Measurements from ENCODE around the gene FBLN5.
A peak's percentile ranks its signal among the peaks of the same experiment; 100 is the strongest.

Gene FBLN5

DNA sequence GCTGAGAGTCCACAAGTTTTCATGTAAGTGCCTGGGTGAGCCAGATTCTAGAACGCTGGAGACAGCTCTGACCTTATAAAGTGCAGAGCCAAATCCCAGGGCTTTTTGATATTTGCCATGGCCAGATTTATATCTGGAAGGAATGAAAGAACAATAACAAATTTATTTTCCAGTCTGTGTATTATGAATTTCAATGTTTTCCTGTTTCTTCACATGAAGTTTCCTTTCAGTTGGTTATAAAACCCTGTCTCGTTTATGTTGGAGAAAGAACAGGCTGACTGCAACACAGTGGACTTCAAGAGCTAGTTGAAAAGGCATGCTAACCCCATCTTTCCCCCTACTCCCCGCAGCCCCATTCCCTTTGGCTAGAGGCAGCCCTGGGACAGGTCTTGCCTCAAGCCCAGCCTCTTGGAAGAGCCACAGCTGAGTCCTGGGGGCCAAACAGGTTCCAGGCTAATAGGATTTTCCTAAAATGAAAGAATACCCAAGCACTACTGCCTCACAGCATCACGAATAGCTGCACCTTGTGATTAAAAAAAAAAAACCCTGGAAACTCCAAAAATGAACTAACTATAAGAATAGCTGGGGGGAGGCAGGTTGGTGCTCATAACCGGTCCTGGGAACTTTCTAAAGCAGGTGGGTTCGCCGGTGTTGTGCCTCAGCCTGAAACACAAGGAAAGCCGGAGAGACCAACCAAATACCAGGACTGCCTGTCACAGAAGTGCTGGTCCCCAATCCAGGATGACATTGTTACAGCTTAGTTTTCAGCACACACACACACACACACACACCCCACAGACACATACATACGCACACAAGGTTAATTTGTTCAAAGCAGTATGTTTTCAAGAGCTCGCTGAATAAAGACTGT is 1.5 kb downstream of the FBLN5 start:
- DNase-seq, result no peak

DNA sequence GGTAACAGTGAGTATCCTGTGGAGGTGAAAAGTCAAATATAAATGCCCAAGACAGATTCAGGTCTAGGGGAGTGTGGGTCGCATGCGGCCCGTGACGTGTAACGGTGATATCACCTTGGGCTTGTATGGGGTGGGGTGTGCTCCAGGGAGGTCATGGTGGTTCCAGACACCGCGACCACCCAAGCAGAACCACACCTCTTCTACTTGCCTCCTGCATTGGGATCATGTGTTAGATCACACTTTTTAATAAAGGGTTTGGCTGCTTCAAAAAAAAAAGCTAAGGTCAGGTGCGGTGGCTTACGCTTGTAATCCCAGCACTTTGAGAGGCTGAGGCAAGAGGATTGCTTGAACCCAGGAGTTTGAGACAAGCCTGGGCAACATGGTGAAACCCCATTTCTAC is 4.5 kb downstream of the FBLN5 start:
- DNase-seq, result no peak

DNA sequence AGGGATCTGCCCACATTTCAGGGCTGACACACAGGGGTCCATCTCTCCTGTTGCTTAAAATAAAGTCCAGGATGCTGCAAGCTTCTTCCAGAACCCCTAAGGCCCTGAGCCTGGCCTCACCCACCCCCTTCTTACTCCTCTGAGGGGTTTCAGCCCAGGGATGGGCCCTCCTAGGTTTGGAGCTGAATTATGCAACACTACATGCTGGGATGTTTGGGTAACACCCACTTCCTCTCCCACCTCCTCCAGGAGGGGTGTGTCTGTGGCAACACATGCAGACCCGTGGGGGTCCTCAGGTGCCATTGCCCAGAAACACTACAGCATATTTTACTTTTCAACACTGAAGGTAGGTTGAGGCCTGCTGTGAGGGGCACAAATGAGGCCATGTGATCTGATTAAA is 5.4 kb downstream of the FBLN5 start:
- DNase-seq, result no peak

GRCh38 chr14:91940209-91940608 is 7.3 kb downstream of the FBLN5 start:
- no peak for DNase-seq

GRCh38 chr14:91935586-91935985 is 11.9 kb downstream of the FBLN5 start:
- no peak for DNase-seq

- DNase-seq, result no peak
Measured at GRCh38 chr14:91934554-91935285, 12.8 kb downstream of the FBLN5 start.

DNA sequence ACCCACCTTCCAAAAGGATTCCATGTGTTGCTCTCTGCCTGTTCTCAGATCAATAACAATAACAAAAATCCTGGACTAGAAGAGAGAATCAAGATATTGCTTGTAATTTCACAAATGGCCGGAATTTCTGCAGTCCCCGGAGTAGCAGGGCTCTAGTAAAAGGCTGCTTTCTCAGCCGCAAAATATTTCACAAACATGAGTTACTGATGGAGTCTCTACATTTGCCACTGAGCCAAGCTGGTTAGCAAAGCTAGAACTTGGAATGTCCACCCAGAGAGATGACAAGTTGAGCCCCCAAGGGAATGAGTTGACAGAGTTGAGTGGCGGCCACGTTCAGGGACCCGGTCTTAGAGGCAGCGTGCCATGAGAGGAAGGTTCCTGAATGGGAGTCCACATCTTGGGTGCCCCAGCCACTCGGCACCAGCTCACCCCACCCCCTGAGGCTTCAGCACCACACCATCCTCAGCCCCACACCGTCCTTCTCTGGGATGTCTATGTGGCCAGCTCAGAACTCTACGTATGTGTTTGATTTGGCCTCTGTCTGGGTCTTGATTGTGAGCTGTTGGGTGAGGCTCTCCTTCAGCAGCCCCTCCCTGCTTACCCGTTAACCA is 15.9 kb downstream of the FBLN5 start:
- no peak for DNase-seq

- DNase-seq, result no peak
Measured at GRCh38 chr14:91929700-91930099, 17.8 kb downstream of the FBLN5 start.

GRCh38 chr14:91927800-91928199 is 19.7 kb downstream of the FBLN5 start:
- no peak for DNase-seq

- DNase-seq, result no peak
Measured at GRCh38 chr14:91927191-91927590, 20.3 kb downstream of the FBLN5 start.

DNA sequence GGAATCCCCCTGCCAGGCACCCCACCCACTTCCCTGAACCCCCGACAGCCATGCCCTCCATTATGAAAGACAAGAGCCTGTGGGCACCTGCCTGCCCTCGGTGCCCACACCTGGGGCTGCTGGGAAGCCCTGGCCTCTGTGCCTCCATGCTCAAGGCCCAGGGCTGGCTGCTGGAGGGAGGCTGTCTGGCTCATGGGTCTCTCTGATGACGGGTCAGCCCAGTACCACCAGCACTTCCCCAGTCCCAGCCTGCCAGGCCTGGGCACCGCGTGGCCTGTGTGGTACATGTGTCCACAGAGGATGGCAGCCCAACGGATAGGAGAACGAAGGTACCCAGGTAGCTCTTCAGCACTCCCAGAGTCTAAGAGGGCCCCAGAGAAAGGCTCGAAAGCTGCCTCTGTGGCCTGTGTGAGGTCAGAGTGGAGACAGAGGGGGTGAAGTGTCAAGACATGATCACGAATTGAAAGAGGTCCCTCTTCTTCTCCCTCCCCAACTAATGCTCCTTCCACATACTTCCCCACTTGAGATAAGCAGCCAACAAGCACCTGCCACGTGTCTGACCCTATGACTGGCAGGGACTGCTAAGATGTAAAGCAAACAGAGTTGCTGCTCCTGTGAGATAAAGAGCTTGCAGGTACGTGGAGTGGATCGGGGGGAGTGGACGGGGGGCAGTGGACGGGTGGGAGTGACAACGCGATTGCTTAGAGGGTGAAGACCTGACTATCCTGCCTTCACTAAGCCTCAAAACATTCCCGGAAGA is 21.2 kb downstream of the FBLN5 start:
- no peak for DNase-seq

- DNase-seq, result no peak
Measured at GRCh38 chr14:91925727-91926121, 21.8 kb downstream of the FBLN5 start.

DNA sequence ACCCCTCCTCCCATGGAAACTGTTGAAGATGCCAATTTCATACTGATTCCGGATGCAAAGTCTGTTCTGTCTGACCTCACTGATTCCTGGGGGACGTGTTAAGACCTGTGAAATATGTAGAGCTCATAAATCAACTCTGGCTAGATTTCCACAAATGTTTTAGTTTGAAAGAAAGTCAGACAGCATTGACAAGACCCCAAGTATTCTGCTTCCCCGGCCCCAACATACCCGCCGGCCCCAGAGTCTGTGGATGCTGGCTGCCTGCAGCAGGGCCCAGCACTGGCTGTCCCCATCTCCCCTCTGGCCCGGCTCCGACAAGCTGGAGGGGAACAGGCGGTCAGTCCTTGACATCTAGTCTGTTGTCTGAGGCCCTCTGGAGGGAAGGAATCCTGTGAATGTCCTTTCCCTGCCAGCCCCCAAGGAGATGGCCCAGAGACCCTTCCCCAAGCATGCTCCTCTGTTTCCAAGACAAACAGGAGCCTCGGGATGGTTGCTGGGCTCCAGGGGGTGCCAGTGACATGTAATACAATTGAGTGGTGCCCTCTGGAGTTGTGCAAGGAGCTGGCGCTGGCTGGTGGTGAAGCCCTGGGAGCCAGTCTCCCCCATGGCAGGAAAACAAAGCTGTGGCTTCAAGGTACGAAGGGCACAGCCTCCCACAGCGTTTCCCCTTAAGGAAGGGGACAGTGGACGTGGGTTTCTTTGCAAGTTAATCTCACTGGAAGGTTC is 22.3 kb downstream of the FBLN5 start:
- DNase-seq, result no peak

GRCh38 chr14:91920526-91920925 is 27.0 kb downstream of the FBLN5 start:
- no peak for DNase-seq

GRCh38 chr14:91919814-91920213 is 27.7 kb downstream of the FBLN5 start:
- no peak for DNase-seq

GRCh38 chr14:91918186-91918883 is 29.2 kb downstream of the FBLN5 start:
- no peak for DNase-seq

GRCh38 chr14:91912035-91912434 is 35.5 kb downstream of the FBLN5 start:
- DNase-seq, result no peak

DNA sequence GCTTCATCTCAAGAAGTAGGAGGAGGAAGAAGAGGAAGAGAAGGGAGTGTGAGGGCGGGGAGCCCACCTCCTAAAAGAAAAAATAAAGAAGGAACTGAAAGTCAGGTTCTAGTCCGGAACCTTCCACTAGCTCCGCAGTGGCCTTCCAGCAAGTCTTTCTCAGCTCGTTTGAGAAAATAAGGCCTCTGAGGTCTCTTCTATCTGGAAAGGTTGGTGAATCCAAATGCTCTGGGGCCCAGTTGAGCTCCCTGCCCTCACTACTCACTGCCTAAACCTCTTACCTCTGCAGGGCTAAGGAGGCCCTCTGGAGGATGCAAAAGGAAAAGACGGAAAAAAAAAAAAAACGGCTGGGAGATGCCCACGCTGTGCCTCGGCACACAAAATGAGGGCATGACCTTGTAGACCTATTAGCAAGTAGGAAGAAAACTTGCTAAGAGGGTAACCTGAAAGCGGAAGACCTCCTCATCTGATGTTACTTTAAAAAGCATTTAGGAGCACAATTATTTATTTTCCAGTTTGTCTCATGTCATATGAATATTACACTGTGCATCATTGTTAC is 35.9 kb downstream of the FBLN5 start:
- peak; percentile 52 for DNase-seq

DNA sequence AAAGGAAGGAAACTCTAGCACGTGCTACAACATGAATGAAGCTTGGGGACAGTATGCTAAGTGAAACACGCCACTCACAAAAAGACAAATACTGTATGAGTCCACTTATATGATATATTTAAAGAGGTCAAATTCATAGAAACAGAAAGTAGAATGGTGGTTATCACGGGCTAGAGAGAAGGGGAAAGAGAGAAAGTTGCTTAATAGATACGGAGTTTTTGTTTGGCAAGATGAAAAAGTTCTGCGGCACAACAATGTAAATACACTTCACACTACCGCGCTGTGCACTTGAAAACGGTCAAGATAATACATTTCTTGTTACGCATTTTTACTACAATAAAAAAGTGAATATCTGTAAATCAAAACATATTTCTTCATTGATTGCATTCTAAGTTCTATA is 37.3 kb downstream of the FBLN5 start:
- peak; percentile 32 for DNase-seq

DNA sequence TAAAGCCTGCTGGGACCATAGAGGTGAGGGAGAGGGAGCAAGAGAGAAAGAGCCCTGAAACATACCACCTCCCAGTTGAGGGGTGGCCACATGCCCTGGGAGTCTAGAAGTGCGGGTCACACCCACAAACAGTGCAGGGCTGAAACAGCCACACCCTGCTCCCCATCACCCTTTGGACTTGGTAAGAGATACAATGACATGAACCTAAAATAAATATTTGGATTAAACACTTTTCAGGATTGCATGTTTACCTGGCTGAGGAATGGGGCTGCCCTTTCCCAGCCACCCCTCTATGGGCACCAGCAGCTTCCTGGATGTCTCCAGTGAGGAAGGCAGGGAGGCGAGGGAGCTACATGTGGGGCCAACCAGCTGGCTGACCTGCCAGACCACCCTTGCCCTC is 41.1 kb downstream of the FBLN5 start:
- no peak for DNase-seq

DNA sequence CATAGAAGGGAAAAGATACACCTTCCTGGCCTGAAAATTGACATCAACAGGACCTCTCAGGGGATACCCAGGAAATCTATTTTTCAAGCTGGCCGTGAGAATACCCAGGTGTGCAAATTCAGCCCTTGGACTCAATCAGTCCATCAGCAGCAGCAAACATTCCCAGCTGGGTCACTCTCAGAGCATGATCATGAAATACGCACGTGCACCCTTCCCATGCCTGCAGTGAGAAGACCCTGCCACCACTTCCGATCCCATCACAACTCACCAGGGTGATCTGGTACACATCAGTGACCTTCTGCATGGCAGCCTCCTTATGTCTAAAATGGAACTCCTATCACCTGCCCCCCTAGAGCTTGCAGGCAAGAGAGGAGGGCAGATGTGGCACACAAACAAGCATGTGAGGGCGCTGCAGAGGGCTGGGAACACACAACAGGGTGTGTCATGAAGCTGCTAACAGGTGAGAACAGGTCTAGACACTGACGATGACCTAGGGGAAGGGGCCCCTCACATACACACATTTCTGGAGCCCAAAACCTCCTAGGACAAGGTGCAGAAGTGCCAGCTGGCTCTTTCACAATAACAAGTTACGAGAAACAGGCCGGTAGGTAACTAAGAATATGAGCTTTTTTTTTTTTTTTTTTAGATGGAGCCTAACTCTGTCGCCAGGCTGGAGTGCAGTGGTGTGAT is 42.4 kb downstream of the FBLN5 start:
- no peak for DNase-seq
